ENCODE measurements around the gene PRDX1.
A peak's percentile ranks its signal among the peaks of the same experiment; 100 is the strongest.
"Not testable (repeated sequence)": the region's sequence is repeated elsewhere in the genome, so short reads cannot be mapped to it uniquely, and the experiment has no call there.

PRDX1 gene

DNA sequence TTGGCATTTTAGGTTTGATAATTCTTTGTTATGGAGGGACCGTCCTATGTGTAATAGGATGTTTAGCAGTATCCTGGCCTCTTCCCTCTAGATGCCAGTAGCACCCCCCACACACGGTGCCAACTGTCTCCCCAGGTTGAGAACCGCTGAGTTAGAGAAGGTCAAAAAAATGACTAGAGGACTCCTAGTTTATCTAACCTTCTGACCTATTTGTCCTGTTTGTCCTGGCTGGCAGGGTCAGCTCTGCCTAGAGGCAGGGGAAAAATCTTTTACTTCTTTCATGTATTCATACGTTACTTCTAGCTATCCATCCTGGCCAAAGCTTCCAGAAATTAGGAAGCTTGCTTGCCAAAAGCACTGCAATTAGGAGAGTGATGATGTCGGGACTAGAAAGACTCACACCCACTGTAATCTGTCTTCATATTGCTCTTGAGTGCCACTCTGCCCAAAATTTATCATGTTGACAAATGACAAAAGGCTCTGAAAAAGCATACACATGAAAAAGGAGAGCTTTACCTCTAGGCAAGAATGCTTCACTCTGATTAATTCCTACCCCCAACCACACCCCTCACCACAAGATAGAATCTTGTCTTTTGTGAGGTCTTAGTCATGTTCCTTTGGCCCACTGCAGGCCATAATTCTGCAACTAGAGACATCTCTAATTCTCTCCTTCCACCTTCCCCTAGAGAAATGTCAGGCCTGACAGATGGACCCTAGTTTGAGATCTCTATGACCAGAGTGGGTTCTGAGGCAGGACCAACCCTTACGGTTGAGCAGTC is 14.5 kb upstream of the PRDX1 start:
- DNase-seq: no peak

DNA sequence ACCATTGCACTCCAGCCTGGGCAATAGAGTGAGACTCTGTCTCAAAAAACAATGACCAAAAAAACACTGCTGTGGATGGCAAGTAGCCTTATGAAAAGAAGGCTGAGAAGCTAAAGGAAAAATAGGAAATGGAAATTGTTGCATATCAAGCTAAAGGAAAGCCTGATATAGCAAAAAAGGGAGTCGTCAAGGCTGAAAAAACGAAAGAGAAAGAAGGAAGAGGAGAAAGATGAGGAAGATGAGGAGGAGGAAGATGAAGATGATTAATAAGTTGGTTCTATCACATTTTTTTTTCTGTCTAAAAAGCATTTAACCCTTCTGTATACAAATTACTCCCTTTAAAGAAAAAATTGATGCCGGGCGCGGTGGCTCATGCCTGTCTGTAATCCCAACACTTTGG is 10.2 kb upstream of the PRDX1 start:
- no peak for DNase-seq

GRCh38 chr1:45530632-45531135 is 9.0 kb upstream of the PRDX1 start:
- no peak for DNase-seq

DNA sequence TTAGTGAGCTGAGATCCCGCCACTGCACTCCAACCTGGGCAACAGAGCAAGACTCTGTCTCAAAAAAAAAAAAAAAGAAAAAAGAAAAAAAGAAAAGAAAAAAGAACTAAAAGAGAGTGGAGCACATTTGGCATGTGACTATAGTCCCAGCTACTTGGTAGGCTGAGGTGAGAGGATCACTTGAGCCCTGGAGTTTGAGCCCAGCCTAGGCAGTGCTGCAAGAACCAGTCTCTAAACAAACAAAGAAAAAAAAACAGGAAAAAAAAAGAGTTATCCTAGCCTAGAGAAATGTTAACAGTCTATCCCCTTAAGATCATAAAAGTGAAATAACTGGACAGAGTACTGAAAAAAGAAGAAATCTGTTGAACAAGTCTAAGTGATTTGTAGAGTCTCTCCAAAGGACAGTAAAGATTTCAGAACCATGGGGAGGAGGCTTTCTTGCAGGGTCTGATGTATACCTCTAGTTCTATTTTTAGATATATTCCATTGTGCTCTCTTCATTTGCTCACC is 4.5 kb upstream of the PRDX1 start:
- DNase-seq: peak; percentile 10

- not testable (repeated sequence) for DNase-seq
These were observed 2.3 kb upstream of the PRDX1 start for GRCh38 chr1:45523975-45524374.

- not testable (repeated sequence) for DNase-seq
These were observed 1.8 kb upstream of the PRDX1 start for GRCh38 chr1:45523516-45523915.

GRCh38 chr1:45522324-45523104 is 830 bp upstream of the PRDX1 start:
- no peak for DNase-seq

DNA sequence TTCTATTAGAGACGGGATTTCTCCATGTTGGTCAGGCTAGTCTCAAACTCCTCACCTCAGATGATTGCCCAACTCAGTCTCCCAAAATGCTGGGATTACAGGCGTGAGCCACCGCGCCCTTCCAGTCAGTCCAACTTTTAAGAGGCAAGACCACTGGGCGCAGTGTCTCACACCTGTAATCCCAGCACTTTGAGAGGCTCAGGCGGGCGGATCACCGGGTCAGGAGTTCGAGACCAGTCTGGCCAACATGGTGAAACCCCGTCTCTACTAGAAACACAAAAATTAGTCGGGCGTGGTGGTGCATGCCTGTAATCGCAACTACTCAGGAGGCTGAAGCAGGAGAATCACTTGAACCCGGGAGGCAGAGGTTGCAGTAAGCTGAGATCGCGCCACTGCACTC is 1.9 kb downstream of the PRDX1 start:
- DNase-seq: not testable (repeated sequence)

- DNase-seq: no peak
These were observed 2.8 kb downstream of the PRDX1 start for GRCh38 chr1:45518910-45519309.

GRCh38 chr1:45518366-45518765 is 3.3 kb downstream of the PRDX1 start:
- not testable (repeated sequence) for DNase-seq

DNA sequence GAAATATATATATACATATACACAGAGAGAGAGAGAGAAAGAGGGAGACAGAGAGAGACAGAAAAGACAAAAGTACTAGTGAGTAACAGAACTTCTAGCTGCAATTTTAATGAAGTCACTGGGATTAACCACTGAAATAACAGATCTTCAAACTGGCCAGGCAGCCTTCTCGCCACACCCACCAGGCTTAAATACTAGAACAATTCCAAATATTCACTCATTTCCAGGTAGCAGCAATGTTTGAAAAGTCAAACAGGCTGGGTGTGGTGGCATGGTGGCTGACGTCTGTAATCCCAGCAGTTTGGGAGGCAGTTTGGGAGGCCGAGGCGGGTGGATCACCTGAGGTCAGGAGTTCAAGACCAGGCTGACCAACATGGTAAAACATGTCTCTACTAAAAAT is 5.2 kb downstream of the PRDX1 start:
- no peak for DNase-seq

GRCh38 chr1:45516036-45516435 is 5.6 kb downstream of the PRDX1 start:
- DNase-seq: no peak

DNA sequence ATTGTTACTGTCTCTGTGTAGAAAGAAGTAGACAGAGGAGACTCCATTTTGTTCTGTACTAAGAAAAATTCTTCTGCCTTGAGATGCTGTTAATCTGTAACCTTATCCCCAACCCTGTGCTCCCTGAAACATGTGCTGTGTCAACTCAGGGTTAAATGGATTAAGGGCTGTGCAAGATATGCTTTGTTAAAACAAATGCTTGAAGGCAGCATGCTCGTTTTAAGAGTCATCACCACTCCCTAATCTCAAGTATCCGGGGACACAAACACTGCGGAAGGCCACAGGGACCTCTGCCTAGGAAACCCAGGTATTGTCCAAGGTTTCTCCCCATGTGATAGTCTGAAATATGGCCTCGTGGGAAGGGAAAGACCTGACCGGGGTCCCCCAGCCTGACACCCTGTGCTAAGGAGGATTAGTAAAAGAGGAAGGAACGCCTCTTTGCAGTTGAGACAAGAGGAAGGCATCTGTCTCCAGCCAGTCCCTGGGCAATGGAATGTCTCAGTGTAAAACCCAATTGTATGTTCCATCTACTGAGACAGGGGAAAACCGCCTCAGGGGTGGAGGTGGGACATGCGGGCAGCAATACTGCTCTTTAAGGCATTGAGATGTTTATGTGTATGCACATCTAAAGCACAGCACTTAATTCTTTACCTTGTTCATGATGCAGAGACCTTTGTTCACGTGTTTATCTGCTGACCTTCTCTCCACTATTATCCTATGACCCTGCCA is 8.0 kb downstream of the PRDX1 start:
- not testable (repeated sequence) for DNase-seq

GRCh38 chr1:45512641-45513054 is 9.0 kb downstream of the PRDX1 start:
- peak; percentile 40 for DNase-seq

DNA sequence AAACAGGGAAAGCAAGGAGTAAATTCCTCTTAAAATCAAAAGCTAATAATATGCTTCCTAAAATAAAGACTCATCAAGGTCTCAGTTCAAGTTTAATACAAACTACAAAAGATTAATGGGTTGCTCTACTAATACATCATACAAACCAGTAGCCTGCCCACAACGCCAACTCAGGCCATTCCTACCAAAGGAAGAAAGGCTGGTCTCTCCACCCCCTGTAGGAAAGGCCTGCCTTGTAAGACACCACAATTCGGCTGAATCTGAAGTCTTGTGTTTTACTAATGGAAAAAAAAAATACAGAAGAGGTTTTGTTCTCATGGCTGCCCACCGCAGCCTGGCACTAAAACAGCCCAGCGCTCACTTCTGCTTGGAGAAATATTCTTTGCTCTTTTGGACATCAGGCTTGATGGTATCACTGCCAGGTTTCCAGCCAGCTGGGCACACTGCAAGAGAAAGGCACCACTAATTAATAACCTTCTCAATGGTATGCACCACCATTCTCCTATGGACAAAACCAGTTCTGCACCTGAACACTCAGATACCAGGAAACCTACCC is 10.6 kb downstream of the PRDX1 start:
- DNase-seq: no peak

DNA sequence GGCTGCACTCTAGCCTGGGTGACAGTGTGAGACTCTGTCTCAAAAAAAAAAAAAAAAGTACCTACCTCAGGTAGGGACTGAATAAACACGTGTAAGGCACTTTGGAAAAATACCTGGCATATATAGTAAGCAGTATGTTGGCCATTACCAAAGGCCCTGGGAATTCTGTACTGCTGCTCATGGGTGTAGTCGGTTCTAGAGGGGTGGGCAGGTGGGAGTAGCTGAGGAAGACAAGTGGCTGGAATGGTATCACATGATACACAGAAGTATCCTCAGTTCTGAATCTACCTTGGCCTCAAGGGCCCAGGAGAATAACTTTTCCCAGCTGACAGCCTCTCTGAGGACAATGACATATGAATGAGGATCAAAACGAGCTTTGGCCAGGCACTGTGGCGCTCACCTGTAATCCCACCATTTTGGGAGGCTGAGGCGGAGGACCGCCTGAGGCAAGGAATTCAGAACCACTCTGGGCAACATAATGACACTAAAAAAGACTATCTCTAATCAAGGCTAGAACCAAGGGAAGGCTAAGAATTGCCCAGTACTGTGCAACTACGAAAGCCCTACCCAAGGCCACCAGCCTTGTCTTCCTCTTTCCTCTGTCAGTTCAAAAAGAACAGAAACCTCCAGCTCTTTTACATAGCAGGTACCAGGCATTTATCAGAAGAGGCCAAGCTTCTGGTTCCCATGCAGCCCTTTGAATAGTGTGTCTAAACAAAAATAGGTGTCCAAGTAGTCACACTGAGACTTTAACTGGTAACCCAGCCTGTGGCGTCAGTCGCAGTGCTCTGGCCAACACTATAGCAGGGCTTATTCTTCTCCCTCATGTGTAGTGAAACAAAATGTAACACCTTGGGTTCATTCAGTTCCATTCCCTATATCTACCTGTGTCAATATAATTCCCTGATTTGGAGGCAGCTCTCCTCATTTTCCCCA is 11.4 kb downstream of the PRDX1 start:
- DNase-seq: no peak

DNA sequence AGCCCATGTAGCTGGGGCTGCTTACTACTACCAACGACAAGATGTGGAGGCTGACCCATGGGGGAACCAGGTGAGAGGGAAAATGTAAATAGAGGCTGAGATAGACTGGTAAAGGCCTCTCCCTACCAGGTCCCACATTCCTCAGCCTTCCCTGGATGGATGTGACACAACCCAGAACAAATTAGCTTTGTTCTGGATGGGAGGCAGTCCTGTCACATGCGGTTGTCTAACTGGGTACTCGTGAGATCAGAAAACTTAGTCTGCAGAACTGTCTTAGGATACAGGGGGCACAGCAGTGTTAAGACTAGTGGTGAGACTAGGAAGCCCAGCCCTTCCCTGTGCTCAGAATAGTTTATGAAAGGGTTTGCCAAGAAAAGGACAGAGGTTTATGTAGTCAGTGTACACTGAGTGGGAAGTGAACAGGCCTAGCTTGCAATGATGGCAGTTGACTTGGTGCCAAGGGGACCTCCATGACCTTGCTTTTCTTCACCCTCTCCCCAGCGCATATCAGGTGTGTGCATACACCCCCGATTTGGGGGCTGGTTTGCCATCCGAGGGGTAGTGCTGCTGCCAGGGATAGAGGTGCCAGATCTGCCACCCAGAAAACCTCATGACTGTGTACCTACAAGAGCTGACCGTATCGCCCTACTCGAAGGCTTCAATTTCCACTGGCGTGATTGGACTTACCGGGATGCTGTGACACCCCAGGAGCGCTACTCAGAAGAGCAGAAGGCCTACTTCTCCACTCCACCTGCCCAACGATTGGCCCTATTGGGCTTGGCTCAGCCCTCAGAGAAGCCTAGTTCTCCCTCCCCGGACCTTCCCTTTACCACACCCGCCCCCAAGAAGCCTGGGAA is 13.2 kb downstream of the PRDX1 start:
- no peak for DNase-seq

DNA sequence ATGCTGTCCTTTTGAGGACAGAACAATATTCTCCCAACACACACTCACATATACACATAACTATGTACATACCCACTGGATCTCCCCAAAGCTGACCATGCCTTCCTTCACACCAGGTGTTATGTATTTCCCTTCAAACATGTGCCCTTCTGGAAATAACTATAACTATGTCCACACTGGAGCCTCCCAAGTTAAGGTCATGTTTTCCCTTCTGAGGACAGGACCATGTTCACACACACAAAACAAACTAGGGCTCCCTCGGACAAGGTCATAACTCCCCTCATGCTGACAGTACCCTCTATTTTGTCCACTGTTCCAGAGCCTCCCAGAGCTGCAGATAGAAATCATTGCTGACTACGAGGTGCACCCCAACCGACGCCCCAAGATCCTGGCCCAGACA is 13.8 kb downstream of the PRDX1 start:
- DNase-seq: no peak

GRCh38 chr1:45507195-45507594 is 14.5 kb downstream of the PRDX1 start:
- no peak for DNase-seq

DNA sequence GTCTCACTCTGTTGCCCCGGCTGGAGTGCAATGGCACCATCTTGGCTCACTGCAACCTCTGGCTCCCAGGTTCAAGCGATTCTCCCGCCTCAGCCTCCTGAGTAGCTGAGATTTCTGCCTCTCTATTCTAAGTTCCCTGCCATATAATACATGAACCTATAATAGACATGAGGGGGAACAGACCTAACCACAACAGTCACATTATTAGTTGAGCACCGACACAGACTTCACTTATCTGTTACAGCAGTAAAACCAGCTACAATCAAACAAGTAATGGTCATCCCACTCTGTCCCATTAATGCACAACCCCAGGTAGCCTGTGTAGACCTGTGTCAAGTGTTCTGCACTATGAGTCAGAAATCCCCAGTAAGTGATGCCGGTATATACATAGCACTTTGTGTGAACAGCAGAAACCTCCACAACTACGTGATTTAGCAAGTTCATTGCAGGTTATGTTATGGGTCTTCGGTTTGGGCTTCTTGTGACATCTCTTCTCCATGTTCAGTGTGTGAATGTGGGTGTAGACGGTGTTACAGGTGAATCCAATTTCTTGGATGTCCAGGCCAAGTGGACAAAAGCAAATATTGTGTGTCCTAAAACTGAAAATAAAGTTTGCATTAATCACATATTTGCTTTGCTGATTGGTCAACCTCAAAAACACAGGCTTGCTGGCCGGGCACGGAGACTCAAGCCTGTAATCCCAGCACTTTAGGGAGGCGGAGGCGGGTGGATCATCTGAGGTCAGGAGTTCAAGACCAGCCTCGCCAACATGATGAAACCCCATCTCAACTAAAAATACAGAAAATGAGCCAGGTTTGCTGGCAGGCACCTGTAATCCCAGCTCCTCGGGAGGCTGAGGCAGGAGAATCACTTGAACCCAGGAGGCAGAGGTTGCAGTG is 18.0 kb downstream of the PRDX1 start:
- DNase-seq: no peak
